Panc1 (cell line): Measurements from ENCODE around the gene SESN2.

ENCODE experiments used
- POLR2AphosphoS5 ChIP-seq: IDR thresholded peaks from 2 replicates; pipeline ENCODE4 v1.6.1; 2012; ENCODE audit warnings: mild to moderate bottlenecking, low read depth, low read length, moderate library complexity
- SIN3A ChIP-seq: IDR thresholded peaks from 2 replicates; pipeline ENCODE4 v1.6.1; 2012; ENCODE audit warnings: low read depth, mild to moderate bottlenecking, low read length, moderate library complexity, borderline replicate concordance; ENCODE audit not compliant: insufficient read depth
- TCF7L2 ChIP-seq: IDR thresholded peaks from 2 replicates; pipeline ENCODE4 v1.6.1; 2011; ENCODE audit warnings: mild to moderate bottlenecking, low read depth, low read length, inconsistent platforms
- TF ChIP-seq, protein P1 (sequence below): fragments of 450-650 bp; IDR thresholded peaks from 2 replicates; pipeline ENCODE4 v1.5.1; 2017; ENCODE audit warnings: mild to moderate bottlenecking
- TF ChIP-seq, protein P2 (sequence below), 2 experiments: IDR thresholded peaks; 2 replicates each; pipeline ENCODE4 v1.6.1; 2011 to 2012; ENCODE audit warnings: low read depth in 2 of 2, control low read depth in 1 of 2, low read length in 1 of 2, mild to moderate bottlenecking in 1 of 2, moderate library complexity in 1 of 2; ENCODE audit not compliant: insufficient read depth in 1 of 2

DNA sequence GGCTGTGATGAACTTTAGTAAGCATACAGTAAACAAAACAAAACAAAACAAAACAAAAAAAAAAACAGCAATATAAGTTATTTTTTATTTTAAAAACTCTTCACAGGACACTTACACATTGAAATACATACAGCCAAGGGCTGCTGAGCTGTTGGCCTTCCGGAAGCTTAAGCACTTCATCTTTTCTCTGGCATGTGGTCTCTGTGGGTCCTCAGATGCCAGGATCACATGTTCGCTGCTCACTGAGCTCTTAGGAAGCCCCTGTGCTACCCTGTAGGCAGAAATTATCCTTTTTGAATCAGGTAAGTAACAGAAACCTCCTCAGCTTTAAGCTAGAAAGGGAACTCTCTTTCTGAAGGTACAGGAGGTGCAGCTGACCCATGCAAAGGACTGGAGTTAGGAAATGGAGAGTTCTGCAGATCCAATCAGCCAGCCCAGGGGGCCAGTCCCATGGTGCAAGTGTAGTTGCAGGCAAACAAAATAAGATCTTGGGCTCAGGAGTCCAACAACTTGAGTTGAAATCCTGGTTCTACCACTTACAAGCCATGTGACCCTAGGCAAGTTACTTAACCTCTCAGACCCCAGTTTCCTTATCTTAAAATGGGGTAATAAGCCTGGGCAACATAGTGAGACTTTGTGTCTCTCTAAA is 47.1 kb downstream of the SESN2 start:
- TF ChIP-seq, protein P1, sequence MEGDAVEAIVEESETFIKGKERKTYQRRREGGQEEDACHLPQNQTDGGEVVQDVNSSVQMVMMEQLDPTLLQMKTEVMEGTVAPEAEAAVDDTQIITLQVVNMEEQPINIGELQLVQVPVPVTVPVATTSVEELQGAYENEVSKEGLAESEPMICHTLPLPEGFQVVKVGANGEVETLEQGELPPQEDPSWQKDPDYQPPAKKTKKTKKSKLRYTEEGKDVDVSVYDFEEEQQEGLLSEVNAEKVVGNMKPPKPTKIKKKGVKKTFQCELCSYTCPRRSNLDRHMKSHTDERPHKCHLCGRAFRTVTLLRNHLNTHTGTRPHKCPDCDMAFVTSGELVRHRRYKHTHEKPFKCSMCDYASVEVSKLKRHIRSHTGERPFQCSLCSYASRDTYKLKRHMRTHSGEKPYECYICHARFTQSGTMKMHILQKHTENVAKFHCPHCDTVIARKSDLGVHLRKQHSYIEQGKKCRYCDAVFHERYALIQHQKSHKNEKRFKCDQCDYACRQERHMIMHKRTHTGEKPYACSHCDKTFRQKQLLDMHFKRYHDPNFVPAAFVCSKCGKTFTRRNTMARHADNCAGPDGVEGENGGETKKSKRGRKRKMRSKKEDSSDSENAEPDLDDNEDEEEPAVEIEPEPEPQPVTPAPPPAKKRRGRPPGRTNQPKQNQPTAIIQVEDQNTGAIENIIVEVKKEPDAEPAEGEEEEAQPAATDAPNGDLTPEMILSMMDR, result no peak
- no peak for TF ChIP-seq POLR2AphosphoS5
- TF ChIP-seq, protein P2, sequence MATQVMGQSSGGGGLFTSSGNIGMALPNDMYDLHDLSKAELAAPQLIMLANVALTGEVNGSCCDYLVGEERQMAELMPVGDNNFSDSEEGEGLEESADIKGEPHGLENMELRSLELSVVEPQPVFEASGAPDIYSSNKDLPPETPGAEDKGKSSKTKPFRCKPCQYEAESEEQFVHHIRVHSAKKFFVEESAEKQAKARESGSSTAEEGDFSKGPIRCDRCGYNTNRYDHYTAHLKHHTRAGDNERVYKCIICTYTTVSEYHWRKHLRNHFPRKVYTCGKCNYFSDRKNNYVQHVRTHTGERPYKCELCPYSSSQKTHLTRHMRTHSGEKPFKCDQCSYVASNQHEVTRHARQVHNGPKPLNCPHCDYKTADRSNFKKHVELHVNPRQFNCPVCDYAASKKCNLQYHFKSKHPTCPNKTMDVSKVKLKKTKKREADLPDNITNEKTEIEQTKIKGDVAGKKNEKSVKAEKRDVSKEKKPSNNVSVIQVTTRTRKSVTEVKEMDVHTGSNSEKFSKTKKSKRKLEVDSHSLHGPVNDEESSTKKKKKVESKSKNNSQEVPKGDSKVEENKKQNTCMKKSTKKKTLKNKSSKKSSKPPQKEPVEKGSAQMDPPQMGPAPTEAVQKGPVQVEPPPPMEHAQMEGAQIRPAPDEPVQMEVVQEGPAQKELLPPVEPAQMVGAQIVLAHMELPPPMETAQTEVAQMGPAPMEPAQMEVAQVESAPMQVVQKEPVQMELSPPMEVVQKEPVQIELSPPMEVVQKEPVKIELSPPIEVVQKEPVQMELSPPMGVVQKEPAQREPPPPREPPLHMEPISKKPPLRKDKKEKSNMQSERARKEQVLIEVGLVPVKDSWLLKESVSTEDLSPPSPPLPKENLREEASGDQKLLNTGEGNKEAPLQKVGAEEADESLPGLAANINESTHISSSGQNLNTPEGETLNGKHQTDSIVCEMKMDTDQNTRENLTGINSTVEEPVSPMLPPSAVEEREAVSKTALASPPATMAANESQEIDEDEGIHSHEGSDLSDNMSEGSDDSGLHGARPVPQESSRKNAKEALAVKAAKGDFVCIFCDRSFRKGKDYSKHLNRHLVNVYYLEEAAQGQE (IDR thresholded peaks at IDR 0.05; ENCODE audit: insufficient read depth in 1 of 2, low read depth in 2 of 2, low read length in 1 of 2), result no peak
- TF ChIP-seq SIN3A, result no peak
- TF ChIP-seq TCF7L2, result no peak
